Ascending aorta (tissue), 2 donors: ENCODE results near the gene PGLYRP4. TPM values are rescaled to one million over a fixed set of nuclear protein-coding genes. Genes with fewer than 3 reads are reported as not detected.

ENCODE experiments used
- DNase-seq, 2 donors: peaks; one replicate each; pipeline ENCODE4 v3.0.0-alpha.2; 2019; ENCODE audit warnings: low spot score in 2 of 2
- H3K27ac ChIP-seq, 2 donors: fragments of 200-600 bp; sonication (generic); one replicate each; pipeline ENCODE4 v1.5.1; 2016 to 2017; ENCODE audit warnings: mild to moderate bottlenecking in 1 of 2
- H3K27me3 ChIP-seq: fragments of 200-600 bp; sonication (generic); one replicate; pipeline ENCODE4 v1.5.1; 2017
- H3K36me3 ChIP-seq, 2 donors: fragments of 200-600 bp; sonication (generic); one replicate each; pipeline ENCODE4 v1.5.1; 2016
- H3K4me1 ChIP-seq, 2 donors: fragments of 200-600 bp; sonication (generic); one replicate each; pipeline ENCODE4 v1.5.1; 2016 to 2017; ENCODE audit warnings: mild to moderate bottlenecking in 1 of 2
- H3K4me3 ChIP-seq, 2 donors: fragments of 200-600 bp; sonication (generic); one replicate each; pipeline ENCODE4 v1.5.1; 2016 to 2017; ENCODE audit warnings: mild to moderate bottlenecking in 1 of 2
- H3K9me3 ChIP-seq, 2 donors: fragments of 200-600 bp; sonication (generic); one replicate each; pipeline ENCODE4 v1.5.1; 2016
- intact Hi-C: fragments of 100-400 bp; cut with DNase I; formaldehyde crosslinking; loops from one replicate; pipeline ENCODE4 v1.15.1; 2023
- total RNA-seq: library from RNA; depleted of rRNA; stranded (reverse); fragments of >200 nt; gene quantifications from one replicate; pipeline ENCODE4 v1.1.0, GENCODE V29; 2016
- TF ChIP-seq, protein P1 (sequence below), 3 experiments: fragments of 200-600 bp in 2 of 3; fragments of 450-650 bp in 1 of 3; sonication (generic) in 2 of 3; IDR thresholded peaks; one replicate each; pipeline ENCODE4 v1.5.1; 2016 to 2019; ENCODE audit warnings: antibody characterized with exemption in 3 of 3, mild to moderate bottlenecking in 1 of 3, moderate library complexity in 1 of 3

Gene PGLYRP4
- total RNA-seq, 1 donor from 2014 or later, result not detected

DNA sequence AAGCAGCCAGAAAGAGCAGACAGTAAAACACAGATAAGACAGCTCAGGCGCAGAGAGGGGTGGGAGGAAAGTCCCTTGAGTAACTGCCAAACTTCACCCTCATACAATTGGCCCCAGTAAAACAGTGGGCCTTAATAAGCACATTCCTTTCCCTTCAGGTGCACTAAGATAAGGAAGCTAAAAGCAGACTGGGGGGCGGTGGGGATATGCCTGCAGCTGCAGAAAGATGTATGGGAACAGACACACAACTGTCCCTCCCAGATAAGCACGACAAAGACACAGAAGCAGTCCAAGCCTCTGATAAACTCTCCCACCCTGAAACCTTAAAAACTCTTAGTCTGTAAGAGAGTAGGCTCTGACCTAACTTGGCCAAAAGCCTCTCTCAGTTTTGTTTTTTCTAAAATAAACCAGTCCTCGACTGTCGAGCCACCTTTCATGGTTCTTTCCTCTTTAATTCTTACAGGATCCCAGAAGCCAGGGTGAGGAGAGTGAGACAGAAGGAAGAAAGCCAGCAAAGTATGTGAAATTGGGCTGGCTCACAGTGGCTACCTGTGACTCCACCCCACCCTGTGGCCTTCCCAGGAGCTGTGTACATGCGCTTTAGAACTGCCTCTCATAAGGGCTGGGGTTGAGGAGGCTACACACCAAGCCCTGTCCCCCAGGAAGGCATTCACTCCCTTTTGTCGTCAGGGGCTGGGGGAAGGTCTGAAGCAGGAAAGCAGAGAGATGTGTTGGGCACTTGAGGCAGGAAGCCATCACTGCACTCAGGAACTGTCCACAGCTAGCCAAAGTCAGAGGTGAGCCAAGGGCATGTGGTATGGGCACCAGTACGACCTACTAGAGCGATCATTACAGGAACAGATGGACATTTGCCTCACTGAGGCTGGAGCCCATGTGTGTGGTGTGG is 4.6 kb downstream of the PGLYRP4 start:
- TF ChIP-seq, protein P1, sequence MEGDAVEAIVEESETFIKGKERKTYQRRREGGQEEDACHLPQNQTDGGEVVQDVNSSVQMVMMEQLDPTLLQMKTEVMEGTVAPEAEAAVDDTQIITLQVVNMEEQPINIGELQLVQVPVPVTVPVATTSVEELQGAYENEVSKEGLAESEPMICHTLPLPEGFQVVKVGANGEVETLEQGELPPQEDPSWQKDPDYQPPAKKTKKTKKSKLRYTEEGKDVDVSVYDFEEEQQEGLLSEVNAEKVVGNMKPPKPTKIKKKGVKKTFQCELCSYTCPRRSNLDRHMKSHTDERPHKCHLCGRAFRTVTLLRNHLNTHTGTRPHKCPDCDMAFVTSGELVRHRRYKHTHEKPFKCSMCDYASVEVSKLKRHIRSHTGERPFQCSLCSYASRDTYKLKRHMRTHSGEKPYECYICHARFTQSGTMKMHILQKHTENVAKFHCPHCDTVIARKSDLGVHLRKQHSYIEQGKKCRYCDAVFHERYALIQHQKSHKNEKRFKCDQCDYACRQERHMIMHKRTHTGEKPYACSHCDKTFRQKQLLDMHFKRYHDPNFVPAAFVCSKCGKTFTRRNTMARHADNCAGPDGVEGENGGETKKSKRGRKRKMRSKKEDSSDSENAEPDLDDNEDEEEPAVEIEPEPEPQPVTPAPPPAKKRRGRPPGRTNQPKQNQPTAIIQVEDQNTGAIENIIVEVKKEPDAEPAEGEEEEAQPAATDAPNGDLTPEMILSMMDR (IDR thresholded peaks at IDR 0.05), result no peak
- Histone ChIP-seq H3K36me3 (no peaks in the 10 kb centered on the region), H3K9me3 (no peaks in the 10 kb centered on the region), H3K4me3 (no peak overlapping the region), H3K27ac (no peak overlapping the region), H3K4me1 (no peaks in the 10 kb centered on the region), H3K27me3 (no peaks in the 10 kb centered on the region)
- no peak for DNase-seq
- intact Hi-C loops, result no loop called here

DNA sequence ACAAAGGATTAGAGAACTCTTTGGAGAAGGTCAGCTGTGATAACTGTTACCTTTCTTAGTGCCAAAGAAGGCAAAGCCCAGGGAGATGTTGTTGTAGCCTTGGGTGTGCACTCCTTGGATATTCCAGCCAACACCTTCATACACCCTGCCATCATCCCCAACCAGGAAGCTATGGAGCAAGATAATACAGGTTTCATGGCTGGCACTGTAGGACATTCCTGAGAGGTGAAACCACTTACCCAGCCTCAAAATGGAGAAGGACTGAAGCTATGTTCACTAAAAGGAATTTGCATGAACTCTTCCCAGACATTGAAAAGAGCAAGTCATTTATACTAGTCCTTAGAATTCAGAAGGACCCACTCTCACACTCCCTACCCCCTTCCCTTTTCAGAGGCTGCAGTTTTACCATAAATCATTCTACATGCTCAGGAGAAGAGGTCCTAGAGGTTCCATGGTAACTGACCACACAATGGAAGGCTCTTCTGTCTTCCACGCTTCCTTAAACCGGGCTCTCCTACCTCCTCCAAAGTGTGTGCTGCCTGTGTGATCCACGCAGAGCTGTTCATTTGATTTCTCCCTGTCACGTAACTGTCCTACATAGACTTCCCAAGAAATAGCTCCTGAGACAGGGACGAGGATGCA is 5.5 kb downstream of the PGLYRP4 start:
- no peaks in the 10 kb centered on the region for H3K27me3 ChIP-seq
- TF ChIP-seq, protein P1 (IDR thresholded peaks at IDR 0.05), result no peak

GRCh38 chr1:153342178-153342577 is 6.5 kb downstream of the PGLYRP4 start:
- H3K4me3 ChIP-seq, result no peak overlapping the region
- no peak overlapping the region for H3K27ac ChIP-seq
- DNase-seq, result no peak
- H3K9me3 ChIP-seq, result no peaks in the 10 kb centered on the region
- intact Hi-C loops, result no loop called here
- TF ChIP-seq, protein P1 (IDR thresholded peaks at IDR 0.05), result no peak
- H3K27me3 ChIP-seq, result no peaks in the 10 kb centered on the region
- no peaks in the 10 kb centered on the region for H3K36me3 ChIP-seq
- no peaks in the 10 kb centered on the region for H3K4me1 ChIP-seq

More for the DNA sequence above, 5.5 kb downstream of the PGLYRP4 start:
- no peak overlapping the region for H3K27ac ChIP-seq
- no peak for DNase-seq
- H3K36me3 ChIP-seq, result no peaks in the 10 kb centered on the region
- H3K9me3 ChIP-seq, result no peaks in the 10 kb centered on the region
- H3K4me3 ChIP-seq, result no peak overlapping the region
- no peaks in the 10 kb centered on the region for H3K4me1 ChIP-seq
- intact Hi-C loops, result no loop called here

DNA sequence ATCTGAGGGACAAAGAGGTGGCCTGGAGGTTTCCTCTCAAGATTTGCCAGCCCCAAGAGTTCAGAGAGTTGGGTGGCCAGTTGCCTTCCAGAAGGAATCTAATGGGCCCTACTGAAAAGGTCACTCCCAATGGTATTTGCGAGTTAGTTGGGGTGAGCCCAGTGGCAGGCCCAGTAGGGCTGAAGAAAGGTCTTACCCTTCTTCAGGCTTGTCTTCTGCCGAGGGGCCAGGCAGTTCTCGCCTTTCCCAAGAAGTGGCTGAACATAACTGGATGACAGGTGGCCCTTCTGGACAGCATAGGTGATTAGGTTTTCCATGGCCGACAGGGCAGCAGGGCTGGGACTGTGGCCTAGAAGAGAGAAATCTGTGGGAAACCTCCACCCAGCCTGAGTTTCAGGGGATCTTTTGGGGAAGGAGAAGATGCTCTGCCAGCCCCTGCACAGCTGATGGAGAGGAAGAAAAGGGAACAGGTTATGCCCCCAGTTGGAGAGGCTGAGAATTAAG is 7.2 kb downstream of the PGLYRP4 start:
- no peaks in the 10 kb centered on the region for H3K4me1 ChIP-seq
- intact Hi-C loops, result no loop called here
- DNase-seq, result no peak
- H3K4me3 ChIP-seq, result no peak overlapping the region
- no peaks in the 10 kb centered on the region for H3K27me3 ChIP-seq
- no peaks in the 10 kb centered on the region for H3K36me3 ChIP-seq
- H3K9me3 ChIP-seq, result no peaks in the 10 kb centered on the region
- TF ChIP-seq, protein P1 (IDR thresholded peaks at IDR 0.05), result no peak
- no peak overlapping the region for H3K27ac ChIP-seq

GRCh38 chr1:153340356-153340755 is 8.3 kb downstream of the PGLYRP4 start:
- Histone ChIP-seq H3K27me3 (no peaks in the 10 kb centered on the region), H3K4me1 (no peaks in the 10 kb centered on the region), H3K9me3 (no peaks in the 10 kb centered on the region), H3K36me3 (no peaks in the 10 kb centered on the region), H3K4me3 (no peak overlapping the region), H3K27ac (no peak overlapping the region)
- no peak for DNase-seq
- TF ChIP-seq, protein P1 (IDR thresholded peaks at IDR 0.05), result no peak
- intact Hi-C loops, result no loop called here
